ENCODE data around the gene PF4V1.
"Not testable (repeated sequence)": the region's sequence is repeated elsewhere in the genome, so short reads cannot be mapped to it uniquely, and the experiment has no call there.

The PF4V1 gene

DNA sequence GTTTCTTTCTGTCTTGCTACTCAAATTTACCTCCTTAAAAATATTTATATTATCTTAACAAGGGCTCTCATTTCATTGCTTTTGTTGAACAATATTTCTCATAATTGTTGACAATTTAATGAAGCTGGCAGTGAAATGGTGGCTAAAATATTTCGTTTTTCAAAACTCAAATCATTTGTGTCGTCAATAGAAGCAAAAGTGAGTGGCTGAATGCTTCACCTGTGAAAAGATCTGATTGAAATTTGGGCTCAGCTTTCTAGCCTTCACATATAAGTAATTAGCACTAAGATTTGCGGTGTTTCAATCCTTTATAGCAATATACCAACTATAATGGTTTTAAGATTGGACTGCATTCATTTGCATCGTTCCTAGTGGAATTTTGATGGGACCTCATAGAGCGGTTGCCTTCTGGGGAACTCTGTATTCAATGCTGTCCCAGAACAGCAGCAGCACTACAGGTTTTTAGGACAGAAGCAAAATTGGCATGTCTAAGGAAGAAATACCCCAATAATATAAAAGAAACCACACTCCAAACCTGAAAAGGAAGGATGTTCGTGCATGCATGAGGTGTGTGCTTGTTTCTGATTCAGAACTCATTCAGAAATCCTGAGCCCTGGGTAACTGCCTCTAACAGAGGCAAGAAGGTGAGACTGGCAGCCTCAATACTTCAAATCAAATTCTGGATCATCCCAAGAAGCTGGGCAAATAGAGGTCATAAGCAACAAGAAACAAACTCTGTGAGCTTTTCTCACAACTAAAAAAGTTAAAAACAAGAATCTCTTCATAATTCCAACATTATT is 18.6 kb downstream of the PF4V1 start:
- DNase-seq, result no peak

DNA sequence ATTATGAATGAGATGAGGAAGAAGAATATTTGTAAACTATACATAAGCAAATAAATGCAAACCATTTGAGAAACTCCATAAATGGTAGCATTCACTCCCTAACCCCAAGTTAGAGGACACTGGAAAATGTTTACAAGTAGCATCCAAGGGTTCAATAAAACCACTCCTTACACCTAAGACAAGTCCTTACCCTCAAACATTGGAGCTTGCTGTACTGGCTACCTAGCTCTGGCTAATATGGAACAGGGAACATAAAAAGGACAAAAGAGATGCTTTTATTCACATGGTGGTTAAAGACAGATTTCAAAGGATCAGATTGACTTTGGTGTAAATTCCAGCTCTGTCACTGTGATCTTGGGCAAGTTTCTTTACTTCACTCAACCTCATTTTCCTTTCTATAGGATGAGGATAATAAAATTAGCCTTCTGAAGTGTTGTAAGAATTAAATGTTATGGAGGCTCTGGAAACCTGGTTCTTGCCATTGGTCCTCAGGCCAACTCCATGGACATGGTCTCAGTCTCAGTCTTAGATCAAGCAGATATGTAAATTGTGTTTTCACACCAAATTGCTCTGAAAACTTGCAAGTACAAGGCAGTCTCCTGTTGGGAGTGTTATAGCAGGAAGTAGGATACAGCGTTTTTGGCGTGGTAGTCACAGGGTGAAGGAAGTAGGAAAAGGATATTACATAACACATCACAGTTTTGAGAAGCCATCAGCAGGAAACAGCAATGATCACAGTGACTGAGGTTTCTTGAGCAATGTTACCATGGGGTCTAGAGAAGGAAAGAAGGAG is 19.4 kb downstream of the PF4V1 start:
- no peak for DNase-seq

DNA sequence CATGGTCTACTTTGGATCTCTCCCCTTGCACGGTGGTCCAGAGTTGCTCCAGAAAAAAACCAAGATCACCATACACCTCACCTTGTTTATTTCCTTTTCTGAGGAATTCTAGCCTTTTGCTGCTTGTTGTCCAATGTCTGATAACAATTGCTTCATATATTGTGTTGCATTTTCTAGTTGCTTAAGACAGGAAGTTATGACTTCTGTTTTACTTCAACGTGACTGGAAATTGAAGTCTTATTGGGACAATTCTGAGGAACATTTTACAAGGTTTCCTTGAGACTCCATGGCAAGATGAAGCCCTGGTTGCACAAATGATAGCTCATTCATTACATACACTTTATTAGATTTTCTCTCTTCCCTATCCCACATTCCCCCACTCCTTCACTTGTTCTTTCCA is 21.3 kb downstream of the PF4V1 start:
- no peak for DNase-seq

DNA sequence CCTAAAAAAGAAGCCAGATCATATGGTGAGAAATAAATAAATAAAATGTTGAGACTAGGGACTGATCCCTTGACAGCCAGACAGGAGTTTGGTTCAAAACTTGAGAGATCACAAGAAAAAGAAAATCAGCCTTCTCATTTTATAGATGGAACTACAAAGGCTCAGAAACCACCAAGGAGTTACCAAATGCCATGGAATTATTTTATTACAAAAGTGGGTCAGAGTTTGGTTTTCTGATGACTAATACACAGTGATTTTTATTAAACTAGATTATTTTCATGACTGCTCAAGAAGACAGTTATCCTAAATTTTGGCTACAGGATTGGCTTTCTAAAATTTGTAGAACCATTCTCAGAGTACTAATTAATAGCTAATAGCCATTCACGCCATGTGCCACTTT is 22.3 kb downstream of the PF4V1 start:
- no peak for DNase-seq

DNA sequence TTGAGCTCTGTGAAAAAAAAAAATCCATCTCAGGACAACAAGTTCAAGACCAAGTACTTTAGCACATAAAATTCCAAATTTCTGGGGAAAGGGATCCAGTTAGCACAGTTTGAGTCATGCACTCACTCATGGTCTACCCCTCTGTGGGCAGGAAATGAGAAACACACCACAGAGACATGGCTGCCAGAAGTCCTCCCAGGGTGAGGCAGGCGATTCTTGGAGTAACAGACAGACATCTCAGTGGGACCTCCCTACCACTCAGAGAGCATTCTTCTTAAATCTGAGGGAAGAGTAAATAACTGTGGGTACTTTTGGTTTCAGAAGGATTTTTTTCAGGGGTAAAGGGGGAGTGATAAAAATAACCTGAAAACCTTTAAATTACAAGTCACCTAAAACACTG is 30.2 kb downstream of the PF4V1 start:
- peak; percentile 94 for DNase-seq

DNA sequence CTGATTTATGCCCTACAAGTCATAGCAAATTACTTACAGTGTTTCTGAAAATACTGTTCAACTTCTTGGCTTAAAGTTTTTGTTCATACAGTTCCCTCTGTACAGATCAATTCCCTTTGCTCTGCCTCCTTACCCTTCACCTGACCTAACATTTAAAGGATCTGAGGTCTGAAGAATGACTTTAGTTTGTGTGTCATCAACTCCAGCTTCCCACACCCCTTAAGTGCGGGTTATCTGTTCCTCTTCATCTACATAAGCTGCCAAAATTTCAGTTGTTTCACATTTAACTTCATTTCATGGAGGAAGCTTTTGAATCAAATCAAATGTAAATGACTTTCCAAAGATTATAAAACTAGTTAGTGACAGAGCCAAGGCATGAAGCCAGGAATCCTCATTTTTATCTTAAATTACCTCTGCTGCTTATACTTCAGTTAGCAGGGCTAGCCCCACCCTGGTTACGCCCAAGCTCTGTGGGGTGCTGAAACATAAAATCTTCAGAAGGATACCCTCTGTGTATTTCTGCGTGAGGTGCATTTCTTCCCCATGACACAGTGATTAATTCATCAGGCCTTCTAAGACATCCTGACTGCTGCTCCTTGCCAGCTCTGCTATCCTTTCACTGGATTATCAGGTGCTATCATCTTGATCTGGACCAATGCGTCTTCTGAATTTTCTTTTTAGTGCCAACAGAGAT is 32.6 kb downstream of the PF4V1 start:
- DNase-seq, result peak; percentile 57

DNA sequence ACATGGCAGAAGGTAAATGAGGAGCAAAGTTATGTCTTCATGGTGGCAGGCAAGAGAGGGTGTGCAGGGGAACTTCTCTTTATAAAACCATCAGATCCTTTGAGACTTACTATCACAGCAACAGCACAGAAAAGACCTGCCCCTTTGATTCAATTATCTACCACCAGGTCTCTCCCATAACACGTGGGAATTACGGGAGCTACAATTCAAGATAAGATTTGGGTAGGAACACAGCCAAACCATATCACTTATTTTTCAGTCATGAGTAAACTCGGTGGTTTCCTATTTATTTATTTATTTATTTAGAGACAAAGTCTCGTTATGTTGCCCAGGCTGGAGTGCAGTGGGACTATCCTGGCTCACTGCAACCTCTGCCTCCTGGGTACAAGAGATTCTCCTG is 38.2 kb downstream of the PF4V1 start:
- DNase-seq, result no peak

DNA sequence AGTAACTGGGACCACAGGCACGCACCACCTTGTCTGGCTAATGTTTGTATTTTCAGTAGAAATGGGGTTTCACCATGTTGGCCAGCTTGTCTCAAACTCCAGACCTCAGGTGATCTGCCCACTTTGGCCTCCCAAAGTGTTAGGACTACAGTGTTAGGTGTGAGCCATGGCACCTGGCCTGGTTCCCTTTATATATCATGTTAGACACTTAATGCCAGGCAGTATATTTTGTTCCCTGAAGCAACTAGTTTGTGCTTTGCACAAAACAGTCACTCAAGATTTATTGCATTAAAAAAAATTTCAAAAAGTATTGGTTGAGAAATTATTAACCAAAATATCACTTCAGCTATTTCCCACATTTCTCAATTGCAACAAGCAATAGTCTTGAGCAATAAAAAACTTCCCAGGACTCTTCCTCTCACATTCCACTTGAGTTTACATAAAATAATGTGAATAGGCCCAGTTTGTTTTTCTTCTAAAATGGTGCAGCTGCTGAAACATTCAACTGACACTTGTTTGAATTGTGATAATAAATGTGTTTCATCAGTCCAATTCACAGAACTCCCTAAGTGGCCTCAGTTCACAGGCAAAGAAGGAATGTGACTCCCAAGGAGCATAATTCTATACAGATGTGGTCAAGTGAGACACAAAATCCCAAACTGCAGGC is 38.8 kb downstream of the PF4V1 start:
- DNase-seq, result peak; percentile 97

DNA sequence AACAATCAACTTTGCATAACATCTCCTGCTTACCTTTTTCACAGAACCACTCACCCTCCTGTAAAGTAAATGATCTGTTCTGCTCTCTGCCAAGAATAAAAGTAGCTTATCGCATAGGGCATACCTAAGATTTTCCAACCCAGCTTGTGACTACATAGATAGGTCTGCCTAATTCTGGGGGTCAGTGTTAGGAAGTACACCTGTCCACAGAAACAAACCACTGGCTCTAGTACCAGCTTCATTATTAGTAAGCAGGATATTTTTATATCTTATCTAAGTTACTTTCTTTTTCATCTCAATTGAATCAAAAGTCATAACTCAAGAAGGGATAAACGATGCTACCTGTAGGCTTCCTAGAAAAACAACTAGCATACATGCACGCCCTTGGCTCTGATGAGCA is 39.9 kb downstream of the PF4V1 start:
- no peak for DNase-seq

DNA sequence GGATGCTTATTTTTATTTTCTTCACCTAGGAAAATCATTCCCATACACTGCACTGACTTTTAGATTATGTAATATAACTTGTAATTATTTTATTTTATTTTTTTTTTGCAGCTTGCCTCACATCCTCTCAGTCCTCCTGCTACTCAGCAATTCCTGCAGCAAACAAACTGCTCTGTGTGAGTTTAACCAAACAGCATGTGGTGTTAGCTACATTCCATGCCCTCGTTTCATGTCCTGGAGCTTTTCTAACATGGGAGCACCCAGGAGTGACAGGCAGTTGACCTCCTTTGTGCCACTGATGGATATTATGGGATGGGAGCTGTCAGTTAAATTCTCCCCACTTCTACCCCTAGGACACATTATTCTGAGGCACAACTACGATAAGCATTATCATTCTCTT is 40.9 kb downstream of the PF4V1 start:
- peak; percentile 32 for DNase-seq

DNA sequence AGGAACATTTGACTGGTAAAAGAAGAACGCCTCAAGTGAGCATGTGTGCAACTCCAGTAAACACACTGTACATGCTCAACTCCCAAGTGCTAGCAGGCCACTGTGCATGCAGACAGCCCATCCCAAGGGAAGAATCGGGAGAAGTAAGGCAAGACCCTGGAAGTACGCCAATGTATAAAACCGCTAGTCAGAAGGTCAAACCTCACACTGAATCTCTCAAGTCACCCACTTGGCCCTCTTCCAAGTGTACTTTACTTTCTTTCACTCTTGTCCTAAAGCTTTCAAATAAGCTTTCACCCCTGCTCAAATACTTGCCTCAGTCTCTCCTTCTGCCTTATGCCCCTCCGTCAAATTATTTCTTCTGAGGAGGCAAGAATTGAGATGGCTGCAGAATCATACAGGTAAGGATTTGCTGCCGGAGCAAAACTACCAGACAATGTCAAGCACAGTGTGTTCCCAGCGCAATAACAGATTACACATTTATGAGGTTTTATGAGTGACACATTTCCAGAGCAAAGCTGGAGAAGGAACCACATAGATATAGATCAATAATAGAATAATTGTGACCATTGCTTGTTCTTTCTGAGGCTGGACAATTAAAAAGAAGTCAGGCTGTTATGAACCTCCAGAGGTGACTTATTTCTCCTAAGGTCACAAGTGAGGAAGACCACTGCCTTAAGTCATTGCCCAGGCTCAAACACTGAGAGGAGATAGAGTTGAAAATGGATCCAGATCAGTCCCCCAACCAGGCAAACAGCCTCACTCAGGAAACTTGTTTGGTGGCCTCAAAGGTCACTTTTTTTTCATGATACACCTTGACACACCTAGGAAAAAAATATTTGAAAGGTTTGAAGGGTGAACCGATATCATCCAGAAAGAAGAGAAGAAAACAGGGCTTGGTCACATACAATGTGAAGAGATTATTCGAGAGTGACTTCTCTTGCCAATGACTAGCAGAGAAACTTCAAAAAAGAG is 42.4 kb downstream of the PF4V1 start:
- peak; percentile 72 for DNase-seq

DNA sequence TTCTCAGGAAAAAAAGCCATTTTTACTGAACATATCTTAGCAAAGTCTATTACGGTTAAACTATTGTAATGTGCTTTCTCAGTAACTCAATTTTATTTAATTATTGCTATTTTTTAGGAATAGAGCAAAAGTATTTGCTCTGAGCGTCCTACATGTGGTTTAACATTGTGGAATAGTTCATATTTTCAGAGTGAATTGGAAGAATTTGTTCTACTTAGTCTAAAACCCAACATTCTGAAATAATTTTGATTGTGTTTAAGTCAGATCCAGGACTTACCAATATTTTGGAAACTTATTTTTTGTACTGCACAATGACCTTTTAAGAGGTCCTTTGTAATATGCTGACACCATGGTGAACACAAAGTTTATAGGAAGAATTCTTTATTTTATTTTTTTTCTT is 43.3 kb downstream of the PF4V1 start:
- no peak for DNase-seq

DNA sequence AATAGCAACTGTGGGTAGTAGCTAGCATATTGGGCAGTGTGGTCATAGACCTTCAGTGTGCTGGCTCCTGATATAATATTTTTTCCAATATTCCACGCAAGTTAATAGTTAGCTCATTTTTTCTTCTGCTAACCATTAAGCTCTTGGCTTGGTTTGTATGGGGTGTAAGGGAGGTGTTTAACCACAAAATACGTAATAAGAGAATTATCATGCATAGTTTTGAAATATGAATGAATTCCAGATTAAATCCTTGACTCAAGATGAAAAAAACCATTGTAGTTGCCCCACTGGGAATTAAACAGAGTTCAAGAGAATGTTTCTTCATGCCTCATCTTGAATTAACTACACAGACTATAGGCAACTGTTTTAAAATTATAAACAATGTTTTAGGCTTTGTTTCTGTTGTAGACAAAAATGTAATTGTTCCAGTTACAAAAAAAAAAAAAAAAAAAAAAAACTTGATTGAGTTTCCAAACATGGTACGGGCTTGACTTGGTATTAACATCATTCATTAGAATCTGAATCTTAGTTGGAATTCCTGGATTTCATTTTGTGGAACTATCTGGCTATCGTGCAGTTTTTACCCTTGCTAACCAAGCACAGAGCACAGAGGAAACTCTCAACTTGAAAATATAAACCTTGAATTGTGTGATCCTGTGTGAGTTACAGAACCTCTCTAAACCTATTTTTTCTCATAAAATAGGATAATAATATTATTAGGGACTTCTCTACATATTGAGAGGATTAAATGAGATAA is 44.5 kb downstream of the PF4V1 start:
- peak; percentile 97 for DNase-seq

DNA sequence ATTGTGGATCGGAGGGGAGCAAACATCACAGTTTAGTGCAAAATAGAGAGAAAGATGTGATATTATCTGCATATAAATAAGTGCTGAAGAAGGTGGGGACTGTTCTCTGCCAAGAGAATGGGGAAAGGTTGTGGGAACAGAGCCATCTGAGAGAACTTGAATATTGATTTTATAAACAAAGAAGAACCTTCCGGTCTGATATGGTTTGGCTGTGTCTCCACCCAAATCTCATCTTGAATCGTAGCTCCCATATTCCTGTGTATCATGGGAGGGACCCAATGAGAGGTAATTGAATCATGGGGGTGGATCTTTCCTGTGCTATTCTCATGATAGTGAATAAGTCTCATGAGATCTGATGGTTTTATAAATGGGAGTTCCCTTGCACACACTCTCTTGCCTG is 46.2 kb downstream of the PF4V1 start:
- DNase-seq, result not testable (repeated sequence)

DNA sequence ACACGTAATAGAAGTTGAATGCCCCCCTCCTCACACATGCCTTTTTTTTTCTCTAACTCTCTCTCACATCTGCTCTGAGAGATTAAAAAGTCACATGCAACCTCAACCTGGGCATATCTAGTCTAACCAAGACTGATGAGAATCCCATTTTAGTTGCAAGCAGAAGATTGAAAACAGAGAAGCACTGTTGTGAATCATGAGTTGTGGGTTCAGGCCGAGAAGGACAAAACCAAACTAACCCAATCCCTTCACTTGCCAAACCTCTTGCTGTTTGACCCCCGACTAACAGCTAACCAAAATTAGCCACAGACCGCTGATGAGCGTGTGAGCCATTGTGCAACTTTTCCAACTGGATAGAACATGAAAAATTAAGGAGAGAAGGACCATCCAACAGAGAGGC is 47.9 kb downstream of the PF4V1 start:
- peak; percentile 97 for DNase-seq

DNA sequence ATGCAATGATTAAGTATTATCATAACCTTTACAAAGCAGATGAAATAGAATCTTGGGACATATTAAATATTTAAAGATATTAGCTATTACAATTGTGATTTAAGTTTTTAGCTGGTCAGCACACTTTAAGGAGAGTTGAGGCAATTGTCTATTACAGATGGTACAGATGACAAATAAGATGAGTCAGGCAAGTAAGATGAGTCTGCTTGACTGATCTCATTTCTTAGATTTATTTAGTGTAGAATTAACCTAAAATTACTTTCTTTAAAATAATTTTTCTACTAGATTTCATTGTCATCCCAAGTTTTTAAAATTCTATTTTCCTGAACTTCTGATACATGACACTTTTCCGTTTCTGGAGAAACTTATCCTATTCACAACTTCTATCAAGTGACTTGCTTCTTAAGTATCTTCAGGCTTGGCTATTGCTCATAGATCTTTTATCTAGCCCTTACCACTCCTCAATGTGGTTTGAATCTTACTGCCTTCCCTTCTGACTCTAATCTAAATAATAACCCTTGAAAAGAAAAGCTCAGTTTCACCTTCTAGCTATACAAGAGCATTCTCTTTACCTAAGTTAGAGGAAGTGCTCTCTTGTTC is 49.0 kb downstream of the PF4V1 start:
- DNase-seq, result peak; percentile 58

DNA sequence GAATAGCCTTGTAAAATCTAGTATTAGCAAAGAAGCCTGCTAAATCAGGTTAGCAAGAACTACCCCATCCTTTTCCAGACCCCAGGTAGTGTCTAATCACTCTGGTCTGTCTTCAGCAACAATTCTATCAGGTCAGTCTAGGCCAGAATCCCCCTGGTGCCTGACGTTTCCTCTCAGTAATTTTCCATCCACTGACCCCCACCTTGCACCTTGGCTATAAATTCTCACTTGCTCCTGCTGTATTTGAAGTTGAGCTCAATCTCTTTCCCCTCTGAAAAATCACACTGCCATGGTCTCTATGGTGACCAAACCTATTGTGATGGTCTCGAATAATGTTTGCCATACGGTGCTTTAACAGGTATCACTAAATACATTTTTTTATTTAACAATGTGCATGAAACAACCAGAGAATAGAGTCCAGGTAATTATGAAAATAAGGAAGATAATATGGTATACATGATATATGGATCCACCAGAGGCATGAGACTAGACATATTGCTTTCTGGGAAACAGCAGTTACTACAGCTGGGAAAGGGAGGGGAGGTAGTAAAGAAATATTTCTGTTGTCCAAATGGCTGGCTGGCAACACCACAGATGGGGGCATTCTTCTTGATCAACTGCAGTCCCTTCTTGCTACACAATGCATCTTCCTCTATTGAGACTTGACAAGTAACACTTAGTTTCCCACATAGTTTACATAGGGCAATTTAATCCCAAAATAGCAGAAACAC is 49.9 kb downstream of the PF4V1 start:
- DNase-seq, result no peak

Measured in fibroblast of upper back skin (primary cell).